GM18951 (cell line): ENCODE results near the gene SLC25A45.
"Not testable (repeated sequence)": the region's sequence is repeated elsewhere in the genome, so short reads cannot be mapped to it uniquely, and the experiment has no call there.

Experiments
- POLR2A ChIP-seq: IDR thresholded peaks from 4 replicates; pipeline ENCODE4 v1.6.1; 2011; ENCODE audit warnings: mild to moderate bottlenecking; ENCODE audit not compliant: insufficient read length, insufficient read depth; ENCODE audit errors: extremely low read depth
- in situ Hi-C: fragments of 300-500 bp; cut with MboI; formaldehyde crosslinking; loops from one replicate; pipeline ENCODE4 v1.12.0; 2022; ENCODE audit warnings: low sequenced_read_pairs, mixed read lengths, inconsistent platforms; ENCODE audit not compliant: unreplicated experiment

Gene SLC25A45

GRCh38 chr11:65340226-65340625, 42.2 kb downstream of the SLC25A45 start:
- no peak for TF ChIP-seq POLR2A
- in situ Hi-C loops = no loop called here

- TF ChIP-seq POLR2A = no peak
- in situ Hi-C loops = no loop called here
Measured at GRCh38 chr11:65338676-65339075, 43.8 kb downstream of the SLC25A45 start.

- TF ChIP-seq POLR2A = no peak
- in situ Hi-C loops = no loop called here
Measured at GRCh38 chr11:65334696-65335295, 47.6 kb downstream of the SLC25A45 start.

GRCh38 chr11:65332591-65332990, 49.9 kb downstream of the SLC25A45 start:
- in situ Hi-C loops = not testable (repeated sequence)

GRCh38 chr11:65330544-65330943, 51.9 kb downstream of the SLC25A45 start:
- no peak for TF ChIP-seq POLR2A
- in situ Hi-C loops = no loop called here

GRCh38 chr11:65329944-65330403, 52.5 kb downstream of the SLC25A45 start:
- TF ChIP-seq POLR2A = no peak
- in situ Hi-C loops = no loop called here

- in situ Hi-C loops = no loop called here
- TF ChIP-seq POLR2A = no peak
Measured at GRCh38 chr11:65329478-65329877, 53.0 kb downstream of the SLC25A45 start.

- in situ Hi-C loops = no loop called here
- no peak for TF ChIP-seq POLR2A
Measured at GRCh38 chr11:65327021-65327420, 55.4 kb downstream of the SLC25A45 start.

- in situ Hi-C loops = no loop called here
- TF ChIP-seq POLR2A = no peak
Measured at GRCh38 chr11:65325435-65325834, 57.0 kb downstream of the SLC25A45 start.
